ENCODE data around the gene VIPR1.

Gene VIPR1

DNA sequence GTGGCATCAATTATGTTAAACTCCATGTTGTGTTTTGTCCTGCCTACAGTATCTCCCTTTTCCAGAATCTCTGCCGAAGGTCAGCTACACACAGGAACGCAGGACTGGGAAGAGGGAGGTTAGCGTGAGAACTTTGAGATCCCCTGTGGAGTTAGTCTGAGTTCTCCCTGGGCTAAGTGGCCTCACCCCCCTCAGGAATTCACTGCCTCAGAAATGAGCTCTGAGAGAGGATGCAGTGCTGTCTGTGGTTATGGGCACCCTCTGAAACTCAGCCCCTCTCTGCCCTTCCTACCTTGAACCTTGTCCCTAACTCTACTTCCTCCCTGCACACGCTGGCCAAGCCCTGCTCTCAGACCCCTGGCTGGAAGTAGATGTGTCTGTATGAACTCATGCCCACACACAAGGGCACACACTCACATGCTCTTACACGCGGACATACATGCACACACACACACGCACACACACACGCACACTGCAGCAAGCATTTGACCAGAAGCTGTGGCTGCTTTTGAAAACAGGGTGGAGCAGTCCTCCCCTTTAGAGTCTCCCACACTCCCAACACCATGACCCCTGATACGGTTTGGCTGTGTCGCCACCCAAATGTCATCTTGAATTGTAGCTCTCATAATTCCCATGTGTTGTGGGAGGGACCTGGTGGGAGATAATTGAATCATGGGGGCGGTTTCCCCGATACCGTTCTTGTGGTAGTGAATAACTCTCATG, 5.3 kb upstream of the VIPR1 start:
- Histone ChIP-seq H3K27me3 (ENCODE audit: control insufficient read depth, insufficient read depth, low read length) (peaks cover 48% of the 10 kb centered on the region), H3K4me3 (ENCODE audit: low read length) (no peak overlapping the region), H3K9me3 (ENCODE audit: control insufficient read depth, low read depth, low read length) (no peaks in the 10 kb centered on the region), H3K4me1 (ENCODE audit: control insufficient read depth, low read depth, low read length) (peaks cover 15% of the 10 kb centered on the region), H3K9ac (ENCODE audit: low read length) (no peak overlapping the region), H3K27ac (ENCODE audit: low read length) (no peak overlapping the region), H3K36me3 (ENCODE audit: control insufficient read depth, low read depth, low read length) (no peaks in the 10 kb centered on the region)

DNA sequence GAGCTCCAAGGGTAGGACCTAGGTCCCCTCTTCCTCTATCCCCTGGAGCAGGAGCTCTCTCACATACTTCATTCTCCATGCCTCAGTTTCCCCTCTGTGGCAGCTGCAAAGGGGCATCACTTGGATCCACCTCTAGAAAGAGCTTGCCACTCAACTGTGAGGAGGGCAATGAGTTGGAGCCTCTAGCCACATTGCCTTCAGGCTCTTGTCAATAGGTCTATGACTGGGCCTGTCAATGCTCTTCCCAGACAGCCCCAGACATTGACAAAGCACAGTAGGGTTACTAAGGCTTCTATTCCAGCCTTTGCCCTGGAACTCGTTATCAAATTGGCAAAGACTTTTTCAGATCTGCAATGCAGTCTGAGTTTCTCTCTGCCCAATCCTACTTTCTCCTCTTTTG, 4.4 kb upstream of the VIPR1 start:
- peaks cover 15% of the 10 kb centered on the region for H3K4me1 ChIP-seq (ENCODE audit: control insufficient read depth, low read depth, low read length)
- peaks cover 52% of the 10 kb centered on the region for H3K27me3 ChIP-seq (ENCODE audit: control insufficient read depth, insufficient read depth, low read length)
- H3K27ac ChIP-seq (ENCODE audit: low read length): no peak overlapping the region
- H3K36me3 ChIP-seq (ENCODE audit: control insufficient read depth, low read depth, low read length): no peaks in the 10 kb centered on the region
- H3K4me3 ChIP-seq (ENCODE audit: low read length): no peak overlapping the region
- no peak overlapping the region for H3K9ac ChIP-seq (ENCODE audit: low read length)
- H3K9me3 ChIP-seq (ENCODE audit: control insufficient read depth, low read depth, low read length): no peaks in the 10 kb centered on the region

DNA sequence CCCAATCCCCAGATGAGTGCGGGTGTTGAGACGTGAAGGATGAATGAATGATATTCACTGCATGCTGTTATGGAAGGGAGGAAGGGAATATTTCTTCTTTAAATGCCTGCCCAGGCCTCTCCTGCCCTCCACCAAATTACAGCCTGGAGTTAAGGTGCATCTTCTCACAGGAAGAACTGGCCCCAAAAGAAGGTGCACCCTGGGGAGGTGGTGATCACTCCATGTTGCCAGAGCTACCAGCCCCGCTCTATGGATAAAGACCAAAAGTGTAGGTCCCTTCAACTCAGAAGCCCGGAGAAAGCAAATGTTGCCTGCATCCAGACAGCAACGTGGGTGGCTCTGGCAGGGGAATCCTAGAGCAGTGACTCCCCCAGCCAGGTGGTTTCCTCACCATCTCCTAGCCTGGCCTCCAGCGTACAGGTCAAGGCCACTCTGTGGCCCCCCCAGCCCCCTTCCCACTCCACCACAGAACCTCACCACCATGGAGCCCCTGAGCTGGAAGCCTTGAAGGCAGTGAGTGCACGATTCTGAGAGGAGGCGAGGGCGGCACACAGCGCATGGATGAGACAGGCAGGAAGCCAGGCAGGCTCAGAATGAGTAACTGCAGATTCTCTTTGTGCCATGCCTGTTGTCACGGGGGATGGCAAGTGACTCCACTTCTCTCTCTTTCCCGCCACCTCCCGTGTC, 3.5 kb upstream of the VIPR1 start:
- Histone ChIP-seq H3K36me3 (ENCODE audit: control insufficient read depth, low read depth, low read length) (no peaks in the 10 kb centered on the region), H3K4me1 (ENCODE audit: control insufficient read depth, low read depth, low read length) (peaks cover 15% of the 10 kb centered on the region), H3K9me3 (ENCODE audit: control insufficient read depth, low read depth, low read length) (no peaks in the 10 kb centered on the region), H3K27ac (ENCODE audit: low read length) (no peak overlapping the region), H3K9ac (ENCODE audit: low read length) (no peak overlapping the region), H3K4me3 (ENCODE audit: low read length) (no peak overlapping the region), H3K27me3 (ENCODE audit: control insufficient read depth, insufficient read depth, low read length) (peaks cover 59% of the 10 kb centered on the region)

DNA sequence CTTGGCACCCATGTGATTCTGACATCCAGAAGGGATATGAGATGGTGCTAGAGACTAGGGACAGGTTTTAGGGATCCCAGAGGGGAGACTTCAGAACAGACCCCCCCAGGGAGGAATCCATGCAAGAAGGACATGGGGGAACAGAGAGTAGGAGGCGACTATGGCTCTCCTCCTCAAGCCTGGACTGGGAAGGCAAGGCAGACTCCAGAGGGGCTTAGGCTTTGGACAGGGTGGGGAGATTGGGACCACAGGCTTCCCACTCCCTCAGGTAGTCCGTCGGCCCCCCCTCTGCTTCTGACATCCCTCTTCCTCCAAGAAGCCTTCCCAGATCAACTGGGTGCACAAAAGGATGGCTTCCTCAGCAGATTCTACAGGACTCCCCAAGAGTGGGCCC, 3.0 kb upstream of the VIPR1 start:
- Histone ChIP-seq H3K27ac (ENCODE audit: low read length) (no peak overlapping the region), H3K27me3 (ENCODE audit: control insufficient read depth, insufficient read depth, low read length) (peaks cover 59% of the 10 kb centered on the region), H3K4me1 (ENCODE audit: control insufficient read depth, low read depth, low read length) (peaks cover 15% of the 10 kb centered on the region), H3K9ac (ENCODE audit: low read length) (no peak overlapping the region), H3K36me3 (ENCODE audit: control insufficient read depth, low read depth, low read length) (no peaks in the 10 kb centered on the region), H3K9me3 (ENCODE audit: control insufficient read depth, low read depth, low read length) (no peaks in the 10 kb centered on the region), H3K4me3 (ENCODE audit: low read length) (no peak overlapping the region)

DNA sequence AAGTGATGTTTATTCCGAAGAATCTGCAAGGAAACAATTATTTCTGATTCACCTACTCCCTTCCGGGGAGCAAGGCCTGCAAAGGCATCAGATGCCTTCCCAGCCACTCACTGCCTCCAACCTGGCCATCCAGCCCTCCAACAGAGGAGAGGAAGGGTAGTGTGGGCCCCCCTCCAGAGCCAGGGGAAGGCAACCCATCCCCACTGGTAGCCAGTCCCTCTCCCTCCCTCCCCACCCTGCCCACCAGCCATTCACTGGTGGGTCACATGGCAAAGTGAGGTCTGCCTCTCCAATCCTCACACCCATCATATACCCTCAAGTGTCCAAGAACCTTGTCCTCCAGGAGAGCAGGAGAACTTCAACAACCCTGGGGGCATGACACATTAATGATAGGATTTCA, 2.4 kb upstream of the VIPR1 start:
- Histone ChIP-seq H3K27me3 (ENCODE audit: control insufficient read depth, insufficient read depth, low read length) (peaks cover 59% of the 10 kb centered on the region), H3K9me3 (ENCODE audit: control insufficient read depth, low read depth, low read length) (no peaks in the 10 kb centered on the region)

DNA sequence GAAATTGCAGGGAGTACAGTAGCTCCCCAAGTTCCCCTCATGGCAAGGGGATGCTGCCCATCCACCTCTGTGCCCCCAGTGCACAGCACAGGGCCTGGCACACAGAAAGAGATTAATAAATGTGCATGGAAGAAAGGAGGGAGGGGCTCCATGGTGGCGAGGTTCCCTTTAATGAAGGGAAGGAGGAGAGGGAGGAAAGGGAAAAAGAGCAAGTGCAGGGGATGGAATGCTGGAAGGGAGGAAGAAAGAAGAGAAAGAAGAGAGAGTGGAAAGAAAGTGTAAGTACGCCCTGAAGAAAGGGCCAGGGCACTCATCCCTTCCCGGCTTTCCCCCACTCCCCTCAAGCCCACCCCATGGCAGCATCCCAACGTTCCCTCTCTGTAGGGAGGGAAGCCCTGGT, 1.5 kb upstream of the VIPR1 start:
- peaks cover 59% of the 10 kb centered on the region for H3K27me3 ChIP-seq (ENCODE audit: control insufficient read depth, insufficient read depth, low read length)
- H3K27ac ChIP-seq (ENCODE audit: low read length): no peak overlapping the region
- peaks cover 15% of the 10 kb centered on the region for H3K4me1 ChIP-seq (ENCODE audit: control insufficient read depth, low read depth, low read length)
- no peak overlapping the region for H3K9ac ChIP-seq (ENCODE audit: low read length)
- H3K9me3 ChIP-seq (ENCODE audit: control insufficient read depth, low read depth, low read length): no peaks in the 10 kb centered on the region
- H3K4me3 ChIP-seq (ENCODE audit: low read length): peak overlapping the region; percentile 69
- no peaks in the 10 kb centered on the region for H3K36me3 ChIP-seq (ENCODE audit: control insufficient read depth, low read depth, low read length)

More for the DNA sequence above, 2.4 kb upstream of the VIPR1 start:
- H3K4me1 ChIP-seq (ENCODE audit: control insufficient read depth, low read depth, low read length): peaks cover 15% of the 10 kb centered on the region
- H3K36me3 ChIP-seq (ENCODE audit: control insufficient read depth, low read depth, low read length): no peaks in the 10 kb centered on the region
- H3K27ac ChIP-seq (ENCODE audit: low read length): no peak overlapping the region
- no peak overlapping the region for H3K9ac ChIP-seq (ENCODE audit: low read length)
- no peak overlapping the region for H3K4me3 ChIP-seq (ENCODE audit: low read length)

DNA sequence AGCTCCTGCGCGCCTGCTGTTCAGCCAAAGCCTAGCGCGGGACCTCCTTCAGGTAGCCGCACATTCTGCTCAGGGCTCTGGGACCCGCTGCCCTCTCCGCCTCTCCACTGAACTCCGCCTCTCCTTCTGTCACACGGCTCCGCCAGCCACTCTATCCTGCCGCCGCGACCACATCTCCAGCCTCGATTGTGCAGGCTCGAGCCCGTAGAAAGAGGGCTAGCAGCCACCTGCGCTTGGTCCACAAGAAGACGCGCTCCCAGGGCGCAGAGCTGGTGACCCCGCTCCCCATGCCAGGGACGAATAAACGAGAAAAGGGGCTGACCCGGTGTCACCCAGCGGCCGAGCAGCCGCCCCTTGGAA, 1.1 kb upstream of the VIPR1 start:
- Histone ChIP-seq H3K4me1 (ENCODE audit: control insufficient read depth, low read depth, low read length) (peaks cover 12% of the 10 kb centered on the region), H3K4me3 (ENCODE audit: low read length) (peak overlapping the region; percentile 69), H3K9me3 (ENCODE audit: control insufficient read depth, low read depth, low read length) (no peaks in the 10 kb centered on the region)

DNA sequence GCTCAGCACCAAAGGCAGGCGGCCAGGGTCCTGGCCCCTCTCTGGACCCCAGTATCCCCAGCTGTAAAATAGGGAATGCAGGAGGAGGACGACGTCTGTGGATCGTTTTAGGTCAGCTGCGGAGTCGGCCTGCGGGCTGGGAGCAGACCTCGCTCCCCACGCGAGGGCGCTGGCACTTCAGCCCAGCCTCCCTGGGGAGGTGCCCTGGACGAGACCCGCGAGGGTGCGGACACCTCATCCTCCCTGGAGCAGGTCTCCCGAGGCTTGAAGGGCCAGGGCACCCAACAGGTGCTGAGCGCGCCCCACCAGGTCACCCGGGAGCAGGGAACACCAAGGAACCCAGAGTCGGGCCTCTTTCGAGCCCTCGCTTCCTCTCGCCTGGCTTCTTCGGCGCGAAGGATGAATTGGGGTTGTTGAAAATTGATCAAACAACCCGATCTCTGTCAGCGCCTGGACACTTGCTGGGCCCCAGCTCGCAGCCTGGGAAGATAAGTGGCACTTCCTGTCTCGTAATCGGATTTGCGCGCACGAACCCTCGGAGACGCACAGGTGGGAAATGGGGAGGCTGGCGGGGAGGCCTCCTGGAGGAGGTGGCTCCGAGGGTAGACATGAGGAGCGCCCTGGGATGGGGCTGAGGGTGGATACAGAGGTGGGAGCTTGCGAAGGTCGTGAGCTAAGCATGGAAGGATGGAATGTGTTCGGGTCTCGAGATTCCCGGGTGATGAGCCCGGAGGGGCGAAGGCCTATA, 588 bp upstream of the VIPR1 start:
- peaks cover 7% of the 10 kb centered on the region for H3K4me1 ChIP-seq (ENCODE audit: control insufficient read depth, low read depth, low read length)
- H3K27me3 ChIP-seq (ENCODE audit: control insufficient read depth, insufficient read depth, low read length): peaks cover 59% of the 10 kb centered on the region
- no peak overlapping the region for H3K27ac ChIP-seq (ENCODE audit: low read length)
- no peaks in the 10 kb centered on the region for H3K9me3 ChIP-seq (ENCODE audit: control insufficient read depth, low read depth, low read length)
- H3K4me3 ChIP-seq (ENCODE audit: low read length): peak overlapping the region; percentile 69
- H3K9ac ChIP-seq (ENCODE audit: low read length): no peak overlapping the region
- no peaks in the 10 kb centered on the region for H3K36me3 ChIP-seq (ENCODE audit: control insufficient read depth, low read depth, low read length)

More for the DNA sequence above, 1.1 kb upstream of the VIPR1 start:
- Histone ChIP-seq H3K27ac (ENCODE audit: low read length) (no peak overlapping the region), H3K36me3 (ENCODE audit: control insufficient read depth, low read depth, low read length) (no peaks in the 10 kb centered on the region), H3K9ac (ENCODE audit: low read length) (no peak overlapping the region), H3K27me3 (ENCODE audit: control insufficient read depth, insufficient read depth, low read length) (peaks cover 59% of the 10 kb centered on the region)

DNA sequence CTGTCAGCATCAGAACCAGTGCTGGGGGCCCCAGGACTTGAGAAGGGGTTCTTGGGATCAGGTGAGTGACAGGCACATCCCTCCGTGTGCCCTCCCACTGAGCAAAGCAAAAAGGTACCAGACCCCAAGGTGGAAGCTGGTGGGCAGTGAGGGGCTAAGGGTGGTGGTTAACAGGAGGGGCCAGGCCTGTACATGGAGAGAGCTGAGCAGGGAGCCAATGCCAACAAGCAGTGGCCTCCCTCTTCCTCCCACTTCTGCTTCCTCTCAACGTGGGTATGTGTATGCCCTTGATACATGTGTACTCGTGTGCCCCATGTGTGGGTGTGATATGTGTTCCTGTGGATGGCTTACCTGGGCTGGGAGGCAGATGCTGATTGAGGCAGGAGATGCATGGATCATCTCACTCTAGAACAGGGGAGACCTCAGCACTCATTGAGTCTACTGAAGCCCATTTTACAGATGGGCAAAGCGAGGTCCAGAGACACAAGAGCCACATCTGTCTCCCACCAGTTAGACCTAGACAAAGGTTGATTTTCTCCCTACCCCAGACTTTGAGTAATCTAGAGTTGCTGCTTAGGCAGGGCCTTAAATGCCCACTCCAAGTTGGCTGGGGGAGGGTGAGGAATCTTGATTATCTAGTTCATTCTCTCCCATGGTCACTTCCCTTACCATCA, 945 bp downstream of the VIPR1 start:
- Histone ChIP-seq H3K4me3 (ENCODE audit: low read length) (peak overlapping the region; percentile 69), H3K27me3 (ENCODE audit: control insufficient read depth, insufficient read depth, low read length) (peaks cover 48% of the 10 kb centered on the region), H3K36me3 (ENCODE audit: control insufficient read depth, low read depth, low read length) (no peaks in the 10 kb centered on the region), H3K4me1 (ENCODE audit: control insufficient read depth, low read depth, low read length) (peaks cover 6% of the 10 kb centered on the region), H3K9ac (ENCODE audit: low read length) (no peak overlapping the region), H3K27ac (ENCODE audit: low read length) (no peak overlapping the region), H3K9me3 (ENCODE audit: control insufficient read depth, low read depth, low read length) (no peaks in the 10 kb centered on the region)

DNA sequence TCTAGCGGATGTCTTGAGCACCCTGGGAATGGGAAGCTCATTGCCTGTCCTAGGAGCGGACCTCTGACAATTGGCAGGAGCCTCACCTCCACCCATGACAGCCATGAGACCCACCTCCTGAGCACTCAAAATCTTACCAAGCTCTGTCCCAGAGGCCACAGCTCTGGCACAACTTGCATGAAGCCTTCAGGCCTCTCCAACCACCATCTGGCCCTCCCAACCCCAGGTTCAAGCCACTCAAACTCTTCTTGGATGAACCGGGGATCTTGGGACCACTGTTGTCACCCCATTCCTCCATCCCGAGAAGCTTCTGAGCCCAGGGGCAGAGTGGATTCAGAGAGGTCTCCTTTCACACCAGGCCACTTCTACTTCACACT, 1.5 kb downstream of the VIPR1 start:
- no peaks in the 10 kb centered on the region for H3K9me3 ChIP-seq (ENCODE audit: control insufficient read depth, low read depth, low read length)
- H3K4me3 ChIP-seq (ENCODE audit: low read length): no peak overlapping the region
- H3K27ac ChIP-seq (ENCODE audit: low read length): no peak overlapping the region
- peaks cover 43% of the 10 kb centered on the region for H3K27me3 ChIP-seq (ENCODE audit: control insufficient read depth, insufficient read depth, low read length)
- no peak overlapping the region for H3K9ac ChIP-seq (ENCODE audit: low read length)
- H3K4me1 ChIP-seq (ENCODE audit: control insufficient read depth, low read depth, low read length): peaks cover 6% of the 10 kb centered on the region
- H3K36me3 ChIP-seq (ENCODE audit: control insufficient read depth, low read depth, low read length): no peaks in the 10 kb centered on the region

DNA sequence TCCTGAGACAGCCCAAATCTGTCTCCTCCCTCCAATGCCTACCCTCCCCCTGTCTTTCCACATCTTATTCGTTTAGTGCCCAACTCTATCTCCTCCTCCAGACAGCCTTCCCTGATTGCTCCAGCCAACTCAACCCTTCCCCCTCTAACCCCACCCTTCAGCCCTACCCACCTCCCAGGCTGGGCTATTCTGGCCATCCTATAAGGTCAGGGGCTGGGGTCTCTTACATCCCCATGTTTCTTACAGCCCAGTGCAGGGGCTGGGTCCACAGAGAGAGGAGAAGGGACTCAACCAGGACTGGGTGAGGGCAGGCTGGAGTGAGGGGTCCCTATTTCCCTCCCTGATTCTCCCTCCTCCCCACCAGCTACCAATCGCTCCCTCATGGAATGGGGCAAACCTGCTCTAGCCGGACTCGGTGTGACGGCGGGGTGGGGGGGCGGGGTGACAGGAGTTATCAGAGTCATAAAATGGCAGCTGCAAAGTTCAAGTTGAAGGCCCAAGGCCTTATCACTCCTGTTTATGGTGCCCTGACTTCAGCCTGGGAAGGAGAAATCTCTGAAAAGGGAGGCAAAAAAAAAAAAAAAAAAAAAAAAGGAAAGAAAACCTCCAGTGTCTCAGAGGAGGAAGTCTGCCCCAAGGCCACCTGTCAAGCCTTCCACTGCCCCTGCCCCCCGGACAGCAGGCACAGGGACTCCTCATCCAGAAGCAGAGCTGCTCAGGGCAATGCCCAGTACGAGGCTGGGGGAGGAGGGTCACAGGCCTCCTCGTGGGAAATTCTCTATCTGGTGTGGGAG, 2.1 kb downstream of the VIPR1 start:
- H3K4me3 ChIP-seq (ENCODE audit: low read length): no peak overlapping the region
- H3K36me3 ChIP-seq (ENCODE audit: control insufficient read depth, low read depth, low read length): no peaks in the 10 kb centered on the region
- peaks cover 37% of the 10 kb centered on the region for H3K27me3 ChIP-seq (ENCODE audit: control insufficient read depth, insufficient read depth, low read length)
- no peak overlapping the region for H3K9ac ChIP-seq (ENCODE audit: low read length)
- peaks cover 6% of the 10 kb centered on the region for H3K4me1 ChIP-seq (ENCODE audit: control insufficient read depth, low read depth, low read length)
- H3K27ac ChIP-seq (ENCODE audit: low read length): no peak overlapping the region
- no peaks in the 10 kb centered on the region for H3K9me3 ChIP-seq (ENCODE audit: control insufficient read depth, low read depth, low read length)

All from iPS-18a (cell line).